SK-N-SH treated with all-trans-retinoic acid at 6 μM for 48 hours (cell line): ENCODE results near the gene GPS2.

Experiments used
- ARNTL ChIP-seq: fragments of 450-650 bp; formaldehyde crosslinking; IDR thresholded peaks from 2 replicates; pipeline ENCODE4 v1.5.0; 2020; ENCODE audit warnings: low read depth, mild to moderate bottlenecking, moderate library complexity, borderline replicate concordance
- BACH2 ChIP-seq: fragments of 250-450 bp; sonication (Bioruptor Pico); IDR thresholded peaks from 2 replicates; pipeline ENCODE4 v1.9.0; 2021; ENCODE audit warnings: mild to moderate bottlenecking, borderline replicate concordance
- CREB5 ChIP-seq: fragments of 250-450 bp; sonication (Bioruptor Pico); IDR thresholded peaks from 2 replicates; pipeline ENCODE4 v1.5.1; 2020; ENCODE audit warnings: low read depth, mild to moderate bottlenecking, moderate library complexity
- CSDC2 ChIP-seq: fragments of 250-450 bp; sonication (Bioruptor Pico); IDR thresholded peaks from 2 replicates; pipeline ENCODE4 v1.5.0; 2020; ENCODE audit warnings: mild to moderate bottlenecking, moderate library complexity
- CSRNP3 ChIP-seq: fragments of 250-450 bp; sonication (Bioruptor Pico); IDR thresholded peaks from 2 replicates; pipeline ENCODE4 v1.5.1; 2021; ENCODE audit warnings: mild to moderate bottlenecking, moderate library complexity
- ESRRG ChIP-seq: fragments of 250-450 bp; sonication (Bioruptor Pico); IDR thresholded peaks from 2 replicates; pipeline ENCODE4 v1.6.1; 2021; ENCODE audit warnings: mild to moderate bottlenecking
- GLIS3 ChIP-seq: fragments of 250-450 bp; sonication (Bioruptor Pico); IDR thresholded peaks from 2 replicates; pipeline ENCODE4 v1.5.0; 2020; ENCODE audit warnings: mild to moderate bottlenecking, moderate library complexity
- PATZ1 ChIP-seq: fragments of 250-450 bp; sonication (Bioruptor Pico); IDR thresholded peaks from 2 replicates; pipeline ENCODE4 v1.8.0; 2020; ENCODE audit warnings: mild to moderate bottlenecking, moderate library complexity, borderline replicate concordance
- SNAI2 ChIP-seq: fragments of 250-450 bp; sonication (Bioruptor Pico); IDR thresholded peaks from 2 replicates; pipeline ENCODE4 v1.5.0; 2020; ENCODE audit warnings: mild to moderate bottlenecking, moderate library complexity
- TCF4 ChIP-seq: fragments of 250-450 bp; sonication (Bioruptor Pico); IDR thresholded peaks from 2 replicates; pipeline ENCODE4 v1.8.0; 2021; ENCODE audit warnings: mild to moderate bottlenecking, moderate library complexity, borderline replicate concordance
- TSHZ2 ChIP-seq: fragments of 250-450 bp; sonication (Bioruptor Pico); IDR thresholded peaks from 2 replicates; pipeline ENCODE4 v1.5.0; 2020; ENCODE audit warnings: mild to moderate bottlenecking, moderate library complexity
- ZFP3 ChIP-seq: fragments of 250-450 bp; sonication (Bioruptor Pico); IDR thresholded peaks from 2 replicates; pipeline ENCODE4 v1.5.0; 2020; ENCODE audit warnings: mild to moderate bottlenecking, moderate library complexity
- ZNF565 ChIP-seq: fragments of 450-650 bp; formaldehyde crosslinking; conservative IDR thresholded peaks from 2 replicates; pipeline ENCODE4 v1.5.0; 2020; ENCODE audit warnings: low read depth, mild to moderate bottlenecking, moderate library complexity

GRCh38 chr17:7284911-7285310 is 30.2 kb downstream of the GPS2 start:
- no peak for TF ChIP-seq CSDC2 (CRISPR knock-in tag)
- TF ChIP-seq TCF4 (CRISPR knock-in tag): no peak
- no peak for TF ChIP-seq BACH2 (CRISPR knock-in tag)
- TF ChIP-seq TSHZ2 (CRISPR knock-in tag): no peak
- TF ChIP-seq SNAI2: no peak
- TF ChIP-seq ESRRG: no peak
- TF ChIP-seq ZNF565 (CRISPR knock-in tag): no peak
- no peak for TF ChIP-seq CSRNP3 (CRISPR knock-in tag)
- no peak for TF ChIP-seq PATZ1 (CRISPR knock-in tag)
- TF ChIP-seq GLIS3 (CRISPR knock-in tag): no peak
- no peak for TF ChIP-seq CREB5 (CRISPR knock-in tag)
- TF ChIP-seq ZFP3 (CRISPR knock-in tag): no peak
- TF ChIP-seq ARNTL (CRISPR knock-in tag): no peak
